ENCODE data around the gene PLEKHB2. TPM values are rescaled to one million over a fixed set of nuclear protein-coding genes. Genes with fewer than 3 reads are reported as not detected.
"Not testable (repeated sequence)": the region's sequence is repeated elsewhere in the genome, so short reads cannot be mapped to it uniquely, and the experiment has no call there.

Gene PLEKHB2
- total and polyA plus RNA-seq, 4 donors = 17.4 to 41.3 (median 27.5) TPM

GRCh38 chr2:131067465-131068125, 37.5 kb upstream of the PLEKHB2 start:
- Histone ChIP-seq H3K36me3 (ENCODE audit: control insufficient read depth in 1 of 2, insufficient read depth in 2 of 2, low read length in 1 of 2) (no peaks in the 10 kb centered on the region), H3K27ac (ENCODE audit: low read depth in 1 of 2, low read length in 2 of 2) (no peak overlapping the region), H3K4me1 (ENCODE audit: control insufficient read depth in 1 of 2, insufficient read depth in 2 of 2, low read length in 2 of 2) (peaks cover 0 to 2% of the 10 kb centered on the region in 2 donors), H3K4me3 (ENCODE audit: low read length in 2 of 2) (no peak overlapping the region), H3K9me3 (ENCODE audit: control insufficient read depth, low read length) (no peaks in the 10 kb centered on the region), H3K27me3 (ENCODE audit: control insufficient read depth in 1 of 2, insufficient read depth in 2 of 2, low read length in 1 of 2) (no peaks in the 10 kb centered on the region)
- 52 to 57% methylated on average over 2 of the region's 2 CpGs for WGBS, 2 donors
- ATAC-seq (ENCODE audit: low FRiP score) (no peak), DNase-seq (no peak)
- intact Hi-C loops (cut with DNase I) = no loop called here

DNA sequence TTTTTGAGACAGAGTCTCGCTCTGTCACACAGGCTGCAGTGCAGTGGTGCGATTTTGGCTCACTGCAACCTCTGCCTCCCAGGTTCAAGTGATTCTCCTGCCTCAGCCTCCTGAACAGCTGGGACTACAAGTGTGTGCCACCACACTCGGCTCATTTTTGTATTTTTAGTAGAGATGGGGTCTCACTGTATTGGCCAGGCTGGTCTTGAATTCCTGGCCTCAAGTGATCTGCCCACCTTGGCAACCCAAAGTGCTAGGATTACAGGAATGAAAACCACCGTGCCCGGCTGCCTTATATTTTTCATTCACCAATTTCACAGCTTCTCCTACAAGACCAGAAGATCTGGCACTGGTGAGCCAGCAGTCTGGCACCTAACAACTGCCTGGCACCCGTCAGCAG, 37.0 kb upstream of the PLEKHB2 start:
- intact Hi-C loops (cut with DNase I); H3K27me3 ChIP-seq (ENCODE audit: control insufficient read depth in 1 of 2, insufficient read depth in 2 of 2, low read length in 1 of 2); H3K27ac ChIP-seq (ENCODE audit: low read depth in 1 of 2, low read length in 2 of 2); H3K9me3 ChIP-seq (ENCODE audit: control insufficient read depth, low read length); H3K4me3 ChIP-seq (ENCODE audit: low read length in 2 of 2); ATAC-seq (ENCODE audit: low FRiP score); DNase-seq; H3K36me3 ChIP-seq (ENCODE audit: control insufficient read depth in 1 of 2, insufficient read depth in 2 of 2, low read length in 1 of 2); H3K4me1 ChIP-seq (ENCODE audit: control insufficient read depth in 1 of 2, insufficient read depth in 2 of 2, low read length in 2 of 2): not testable (repeated sequence)
- 92 to 93% methylated on average over 6 of the region's 6 CpGs for WGBS, 2 donors

GRCh38 chr2:131075578-131075977, 29.6 kb upstream of the PLEKHB2 start:
- DNase-seq; H3K27ac ChIP-seq (ENCODE audit: low read depth in 1 of 2, low read length in 2 of 2); H3K4me1 ChIP-seq (ENCODE audit: control insufficient read depth in 1 of 2, insufficient read depth in 2 of 2, low read length in 2 of 2); intact Hi-C loops (cut with DNase I); ATAC-seq (ENCODE audit: low FRiP score); H3K9me3 ChIP-seq (ENCODE audit: control insufficient read depth, low read length); H3K36me3 ChIP-seq (ENCODE audit: control insufficient read depth in 1 of 2, insufficient read depth in 2 of 2, low read length in 1 of 2); H3K4me3 ChIP-seq (ENCODE audit: low read length in 2 of 2); H3K27me3 ChIP-seq (ENCODE audit: control insufficient read depth in 1 of 2, insufficient read depth in 2 of 2, low read length in 1 of 2): not testable (repeated sequence)
- WGBS, 2 donors = 96 to 98% methylated on average over 15 of the region's 15 CpGs

- no peak overlapping the region for H3K27ac ChIP-seq (ENCODE audit: low read depth in 1 of 2, low read length in 2 of 2)
- DNase-seq (no peak), ATAC-seq (ENCODE audit: low FRiP score) (no peak)
- intact Hi-C loops (cut with DNase I) = no loop called here
- no peaks in the 10 kb centered on the region for H3K9me3 ChIP-seq (ENCODE audit: control insufficient read depth, low read length)
- H3K4me3 ChIP-seq (ENCODE audit: low read length in 2 of 2) = no peak overlapping the region
- H3K4me1 ChIP-seq (ENCODE audit: control insufficient read depth in 1 of 2, insufficient read depth in 2 of 2, low read length in 2 of 2) = no peaks in the 10 kb centered on the region
- WGBS, 2 donors = 82 to 83% methylated on average over 5 of the region's 5 CpGs
- H3K27me3 ChIP-seq (ENCODE audit: control insufficient read depth in 1 of 2, insufficient read depth in 2 of 2, low read length in 1 of 2) = no peaks in the 10 kb centered on the region
- peaks cover 3% of the 10 kb centered on the region in 2 donors for H3K36me3 ChIP-seq (ENCODE audit: control insufficient read depth in 1 of 2, insufficient read depth in 2 of 2, low read length in 1 of 2)
These were observed 28.4 kb upstream of the PLEKHB2 start for GRCh38 chr2:131076707-131077106.

DNA sequence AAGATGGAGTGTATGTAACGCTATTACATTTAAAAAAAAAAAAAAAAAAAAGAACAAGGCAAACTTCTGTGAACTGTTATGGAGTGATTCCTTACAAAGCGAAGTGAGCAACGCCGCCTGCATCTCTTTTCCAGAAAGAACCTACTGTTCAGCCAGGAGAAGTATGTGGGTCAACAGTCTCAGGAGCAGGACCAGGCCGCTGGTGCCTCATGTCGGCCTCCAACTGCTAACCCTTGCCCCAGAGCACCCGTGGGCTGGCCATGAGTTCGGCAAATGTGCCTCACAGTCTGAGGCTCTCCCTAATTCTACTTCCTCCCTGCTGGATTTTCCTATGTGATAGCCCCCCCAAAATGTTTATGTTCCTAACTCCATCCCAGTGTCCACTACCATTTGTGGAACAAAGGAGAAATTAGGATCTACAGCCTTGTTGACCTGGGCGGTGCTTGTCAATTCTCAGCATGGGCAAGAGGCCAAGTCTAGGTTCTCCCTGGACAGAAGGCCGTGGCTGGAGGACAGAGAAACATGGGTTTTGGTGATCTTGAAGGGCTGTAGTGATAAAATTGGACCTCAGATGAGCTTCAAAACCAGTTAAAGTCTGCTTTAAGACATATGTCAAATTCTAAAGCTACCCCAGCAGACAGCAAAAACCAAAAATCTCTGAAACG, 27.8 kb upstream of the PLEKHB2 start:
- no peaks in the 10 kb centered on the region for H3K27me3 ChIP-seq (ENCODE audit: control insufficient read depth in 1 of 2, insufficient read depth in 2 of 2, low read length in 1 of 2)
- no peak overlapping the region for H3K27ac ChIP-seq (ENCODE audit: low read depth in 1 of 2, low read length in 2 of 2)
- no peak overlapping the region for H3K4me3 ChIP-seq (ENCODE audit: low read length in 2 of 2)
- peaks cover 3 to 4% of the 10 kb centered on the region in 2 donors for H3K36me3 ChIP-seq (ENCODE audit: control insufficient read depth in 1 of 2, insufficient read depth in 2 of 2, low read length in 1 of 2)
- H3K9me3 ChIP-seq (ENCODE audit: control insufficient read depth, low read length) = no peaks in the 10 kb centered on the region
- WGBS, 2 donors = 86 to 88% methylated on average over 11 of the region's 11 CpGs
- ATAC-seq (ENCODE audit: low FRiP score) (no peak), DNase-seq (no peak)
- H3K4me1 ChIP-seq (ENCODE audit: control insufficient read depth in 1 of 2, insufficient read depth in 2 of 2, low read length in 2 of 2) = no peaks in the 10 kb centered on the region
- intact Hi-C loops (cut with DNase I) = no loop called here

DNA sequence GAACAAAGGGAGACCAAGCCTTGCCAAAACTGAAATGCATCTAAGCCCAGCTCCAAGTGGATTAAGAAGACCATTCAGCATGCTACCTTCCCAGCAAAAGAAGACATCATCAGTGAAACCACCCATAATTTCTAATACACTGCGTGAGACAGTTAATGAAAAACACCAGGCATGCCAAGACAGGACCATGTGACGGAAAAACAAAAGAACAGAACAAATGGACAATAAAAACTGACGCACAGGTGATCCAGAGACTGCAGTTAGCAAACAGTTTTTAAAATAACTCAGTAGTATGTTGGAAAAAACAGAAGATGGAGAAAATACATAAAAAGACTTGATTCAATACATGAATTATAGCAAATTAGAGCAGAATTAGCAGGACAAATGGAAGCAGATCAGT, 27.2 kb upstream of the PLEKHB2 start:
- no peaks in the 10 kb centered on the region for H3K27me3 ChIP-seq (ENCODE audit: control insufficient read depth in 1 of 2, insufficient read depth in 2 of 2, low read length in 1 of 2)
- DNase-seq (no peak), ATAC-seq (ENCODE audit: low FRiP score) (no peak)
- intact Hi-C loops (cut with DNase I) = no loop called here
- peaks cover 3 to 4% of the 10 kb centered on the region in 2 donors for H3K36me3 ChIP-seq (ENCODE audit: control insufficient read depth in 1 of 2, insufficient read depth in 2 of 2, low read length in 1 of 2)
- WGBS, 2 donors = 88 to 90% methylated on average over 3 of the region's 3 CpGs
- no peak overlapping the region for H3K4me3 ChIP-seq (ENCODE audit: low read length in 2 of 2)
- H3K27ac ChIP-seq (ENCODE audit: low read depth in 1 of 2, low read length in 2 of 2) = no peak overlapping the region
- no peaks in the 10 kb centered on the region for H3K4me1 ChIP-seq (ENCODE audit: control insufficient read depth in 1 of 2, insufficient read depth in 2 of 2, low read length in 2 of 2)
- H3K9me3 ChIP-seq (ENCODE audit: control insufficient read depth, low read length) = no peaks in the 10 kb centered on the region

DNA sequence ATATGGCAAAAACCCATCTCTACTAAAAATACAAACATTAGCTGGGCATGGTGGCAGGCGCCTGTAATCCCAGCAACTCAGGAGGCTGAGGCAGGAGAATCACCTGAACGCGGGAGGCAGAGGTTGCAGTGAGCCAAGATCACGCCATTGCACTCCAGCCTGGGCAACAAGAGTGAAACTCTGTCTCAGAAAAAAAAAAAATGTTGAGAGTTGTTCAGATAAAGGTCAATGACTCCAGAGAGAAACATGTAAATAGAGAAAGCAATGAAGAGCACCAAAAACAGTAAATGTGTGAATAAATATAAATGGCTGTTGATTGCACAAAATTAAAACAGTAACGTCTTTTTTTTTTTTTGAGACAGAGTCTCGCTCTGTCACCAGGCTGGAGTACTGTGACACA, 25.2 kb upstream of the PLEKHB2 start:
- not testable (repeated sequence) for H3K36me3 ChIP-seq (ENCODE audit: control insufficient read depth in 1 of 2, insufficient read depth in 2 of 2, low read length in 1 of 2); H3K4me3 ChIP-seq (ENCODE audit: low read length in 2 of 2)
- WGBS, 2 donors = 90% methylated on average over 6 of the region's 6 CpGs

DNA sequence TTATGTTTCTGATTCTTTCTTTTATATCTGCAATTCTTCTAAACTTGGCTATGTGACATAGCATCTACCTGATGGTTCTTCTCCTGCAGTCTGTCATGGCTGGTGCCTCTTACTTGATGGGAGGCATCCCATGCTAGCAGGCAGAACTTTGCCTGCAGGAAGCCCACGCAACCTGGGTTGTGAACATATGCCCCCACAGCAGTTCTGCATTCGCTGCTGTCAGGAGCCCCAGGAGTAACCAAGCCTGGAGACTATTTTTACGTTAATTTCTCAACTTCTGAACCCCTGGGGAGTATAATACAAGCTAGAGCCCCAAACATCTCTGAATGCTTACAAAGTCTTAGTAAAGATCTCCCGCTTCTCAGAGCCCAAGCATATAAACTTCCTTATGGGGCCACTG, 23.9 kb upstream of the PLEKHB2 start:
- Histone ChIP-seq H3K36me3 (ENCODE audit: control insufficient read depth in 1 of 2, insufficient read depth in 2 of 2, low read length in 1 of 2) (peaks cover 3 to 4% of the 10 kb centered on the region in 2 donors), H3K9me3 (ENCODE audit: control insufficient read depth, low read length) (no peaks in the 10 kb centered on the region), H3K27ac (ENCODE audit: low read depth in 1 of 2, low read length in 2 of 2) (no peak overlapping the region), H3K4me3 (ENCODE audit: low read length in 2 of 2) (no peak overlapping the region), H3K4me1 (ENCODE audit: control insufficient read depth in 1 of 2, insufficient read depth in 2 of 2, low read length in 2 of 2) (no peaks in the 10 kb centered on the region), H3K27me3 (ENCODE audit: control insufficient read depth in 1 of 2, insufficient read depth in 2 of 2, low read length in 1 of 2) (no peaks in the 10 kb centered on the region)
- WGBS, 2 donors = 89% methylated on average over 4 of the region's 4 CpGs
- ATAC-seq (ENCODE audit: low FRiP score) (no peak), DNase-seq (no peak)
- intact Hi-C loops (cut with DNase I) = no loop called here

More for the DNA sequence above, 25.2 kb upstream of the PLEKHB2 start:
- H3K9me3 ChIP-seq (ENCODE audit: control insufficient read depth, low read length); H3K4me1 ChIP-seq (ENCODE audit: control insufficient read depth in 1 of 2, insufficient read depth in 2 of 2, low read length in 2 of 2); H3K27me3 ChIP-seq (ENCODE audit: control insufficient read depth in 1 of 2, insufficient read depth in 2 of 2, low read length in 1 of 2); H3K27ac ChIP-seq (ENCODE audit: low read depth in 1 of 2, low read length in 2 of 2); ATAC-seq (ENCODE audit: low FRiP score); DNase-seq; intact Hi-C loops (cut with DNase I): not testable (repeated sequence)

DNA sequence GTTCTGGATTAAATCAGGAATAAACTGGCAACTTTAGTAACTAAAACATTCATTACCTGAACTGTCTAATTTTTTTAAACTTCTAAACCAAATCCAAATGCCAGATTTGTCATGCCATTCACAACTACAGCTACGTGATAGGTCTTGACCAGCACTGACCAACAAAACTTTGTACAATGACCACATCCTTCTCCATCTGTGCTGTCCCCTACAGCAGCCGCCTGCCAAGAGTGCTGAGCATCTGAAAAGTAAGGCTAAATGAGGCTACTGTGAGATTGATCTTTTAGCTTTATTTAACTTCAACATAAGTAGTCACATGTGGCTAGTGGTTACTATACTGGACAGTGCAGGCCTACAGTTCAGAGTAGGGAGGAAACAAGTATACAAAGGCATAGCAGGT, 19.5 kb upstream of the PLEKHB2 start:
- 48 to 55% methylated on average over 2 of the region's 2 CpGs for WGBS, 2 donors
- peak overlapping the region in 1 of 2 donors; percentile 40 for H3K27ac ChIP-seq (ENCODE audit: low read depth in 1 of 2, low read length in 2 of 2)

More for the DNA sequence above, 19.5 kb upstream of the PLEKHB2 start:
- DNase-seq (no peak), ATAC-seq (ENCODE audit: low FRiP score) (no peak)
- no peak overlapping the region for H3K4me3 ChIP-seq (ENCODE audit: low read length in 2 of 2)
- H3K4me1 ChIP-seq (ENCODE audit: control insufficient read depth in 1 of 2, insufficient read depth in 2 of 2, low read length in 2 of 2) = no peaks in the 10 kb centered on the region
- no peaks in the 10 kb centered on the region for H3K27me3 ChIP-seq (ENCODE audit: control insufficient read depth in 1 of 2, insufficient read depth in 2 of 2, low read length in 1 of 2)
- intact Hi-C loops (cut with DNase I) = no loop called here
- no peaks in the 10 kb centered on the region for H3K9me3 ChIP-seq (ENCODE audit: control insufficient read depth, low read length)
- peaks cover 0 to 3% of the 10 kb centered on the region in 2 donors for H3K36me3 ChIP-seq (ENCODE audit: control insufficient read depth in 1 of 2, insufficient read depth in 2 of 2, low read length in 1 of 2)
